Measurements from ENCODE around the gene SYT13.

Gene SYT13

DNA sequence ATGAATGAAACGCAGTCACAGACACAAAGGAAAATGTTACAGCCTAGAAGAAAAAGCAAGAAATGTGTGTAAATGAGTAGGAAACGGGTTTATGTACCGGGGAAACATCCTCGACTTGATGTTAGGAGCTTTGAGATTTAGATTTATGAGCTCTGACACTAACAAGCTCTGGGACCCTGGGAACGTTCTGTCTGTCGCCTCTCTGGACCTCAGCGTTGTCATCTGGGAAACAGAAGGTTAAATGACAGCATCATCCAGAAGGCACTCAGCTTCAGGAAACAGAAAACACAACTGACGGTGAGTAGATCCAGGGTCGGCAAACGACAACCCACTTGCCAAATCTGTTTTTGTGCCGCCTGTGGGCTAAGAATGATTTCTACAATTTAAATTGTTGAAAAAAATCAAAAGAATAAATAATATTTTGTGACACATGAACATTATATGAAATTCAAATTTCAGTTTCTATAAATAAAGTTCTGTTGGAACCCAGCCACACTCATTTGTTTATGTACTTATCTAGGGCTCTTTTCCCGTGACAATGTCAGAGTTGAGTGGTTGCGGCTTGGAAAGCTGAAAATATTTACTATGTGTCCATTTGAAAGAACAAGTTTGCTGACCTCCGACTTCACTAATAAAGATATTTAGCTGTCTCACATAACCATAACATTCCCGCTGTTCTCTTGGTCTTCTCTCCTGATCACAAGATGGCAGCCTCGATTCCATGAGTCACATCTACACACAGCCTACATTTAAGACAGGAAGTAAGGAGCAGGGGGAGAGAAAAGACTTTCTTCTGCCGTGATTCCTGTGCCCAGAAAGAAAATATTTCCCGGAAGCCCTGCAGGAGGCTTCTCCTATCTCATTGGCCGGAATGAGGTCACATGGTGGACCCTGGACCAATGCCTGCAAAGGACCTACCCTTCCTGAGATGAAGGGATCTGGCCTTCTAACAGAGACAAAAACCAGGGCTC is 47.1 kb upstream of the SYT13 start:
- ATAC-seq (ENCODE audit: low read depth) = no peak; the same call in 2 of the 3 replicates
- Histone ChIP-seq H3K27ac (ENCODE audit: poor library complexity, severe bottlenecking) (no peak overlapping the region), H3K4me1 (ENCODE audit: insufficient read depth, poor library complexity, severe bottlenecking) (no peaks in the 10 kb centered on the region), H3K36me3 (ENCODE audit: low read depth) (no peaks in the 10 kb centered on the region), H3K9me3 (ENCODE audit: severe bottlenecking) (no peaks in the 10 kb centered on the region), H3K27me3 (ENCODE audit: insufficient read depth, poor library complexity, severe bottlenecking) (no peaks in the 10 kb centered on the region), H3K4me3 (ENCODE audit: severe bottlenecking) (no peak overlapping the region)
- no peak for DNase-seq (ENCODE audit: low spot score)
- no peak for TF ChIP-seq CTCF (IDR thresholded peaks at IDR 0.05; ENCODE audit: poor library complexity, severe bottlenecking)

DNA sequence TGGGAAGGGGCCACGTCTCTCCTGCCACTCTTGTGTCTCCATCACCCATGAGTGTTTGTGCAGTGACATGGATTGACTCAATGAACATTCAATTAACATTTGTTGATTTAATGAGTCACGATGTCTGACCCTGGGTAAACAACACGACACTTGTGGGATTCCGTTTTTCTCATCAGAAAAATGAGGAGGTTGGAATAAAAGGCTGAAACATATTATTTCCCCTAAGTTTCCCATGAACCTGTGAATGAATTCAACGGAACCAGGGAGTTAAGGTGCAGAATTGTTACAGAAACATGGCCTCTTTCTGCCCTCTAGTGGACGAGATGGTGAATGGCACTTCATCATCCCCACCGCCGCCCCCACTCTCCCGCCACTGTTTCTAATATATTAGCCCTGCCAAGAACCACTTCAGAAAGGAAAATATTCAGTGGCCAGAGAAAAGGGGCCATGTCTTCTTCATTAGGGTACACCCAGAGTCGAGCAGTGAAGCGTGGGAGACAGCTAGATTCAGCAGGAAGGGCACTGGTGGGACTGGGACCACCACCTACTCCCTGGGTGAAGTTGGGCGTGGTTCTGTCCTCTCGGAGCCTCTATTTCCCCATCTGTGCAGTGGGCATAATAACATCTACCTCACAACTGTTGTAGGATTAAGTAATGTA is 46.3 kb upstream of the SYT13 start:
- Histone ChIP-seq H3K36me3 (ENCODE audit: low read depth) (no peaks in the 10 kb centered on the region), H3K4me1 (ENCODE audit: insufficient read depth, poor library complexity, severe bottlenecking) (no peaks in the 10 kb centered on the region), H3K27ac (ENCODE audit: poor library complexity, severe bottlenecking) (no peak overlapping the region), H3K27me3 (ENCODE audit: insufficient read depth, poor library complexity, severe bottlenecking) (no peaks in the 10 kb centered on the region), H3K4me3 (ENCODE audit: severe bottlenecking) (no peak overlapping the region), H3K9me3 (ENCODE audit: severe bottlenecking) (no peaks in the 10 kb centered on the region)
- TF ChIP-seq CTCF (IDR thresholded peaks at IDR 0.05; ENCODE audit: poor library complexity, severe bottlenecking) = peak; percentile 79
- DNase-seq (ENCODE audit: low spot score) (no peak), ATAC-seq (ENCODE audit: low read depth) (peak; percentile 46; the same call in 2 of the 3 replicates)

GRCh38 chr11:45331839-45332238 is 45.7 kb upstream of the SYT13 start:
- TF ChIP-seq CTCF (IDR thresholded peaks at IDR 0.05; ENCODE audit: poor library complexity, severe bottlenecking) = no peak
- no peak for DNase-seq (ENCODE audit: low spot score)

GRCh38 chr11:45328726-45329125 is 42.6 kb upstream of the SYT13 start:
- no peaks in the 10 kb centered on the region for H3K9me3 ChIP-seq (ENCODE audit: severe bottlenecking)
- no peak overlapping the region for H3K27ac ChIP-seq (ENCODE audit: poor library complexity, severe bottlenecking)
- ATAC-seq (ENCODE audit: low read depth) (no peak), DNase-seq (ENCODE audit: low spot score) (no peak)
- H3K36me3 ChIP-seq (ENCODE audit: low read depth) = no peaks in the 10 kb centered on the region
- no peaks in the 10 kb centered on the region for H3K4me1 ChIP-seq (ENCODE audit: insufficient read depth, poor library complexity, severe bottlenecking)
- no peak overlapping the region for H3K4me3 ChIP-seq (ENCODE audit: severe bottlenecking)
- H3K27me3 ChIP-seq (ENCODE audit: insufficient read depth, poor library complexity, severe bottlenecking) = peaks cover 14% of the 10 kb centered on the region
- no peak for TF ChIP-seq CTCF (IDR thresholded peaks at IDR 0.05; ENCODE audit: poor library complexity, severe bottlenecking)

More at GRCh38 chr11:45331839-45332238, 45.7 kb upstream of the SYT13 start:
- Histone ChIP-seq H3K27me3 (ENCODE audit: insufficient read depth, poor library complexity, severe bottlenecking) (no peaks in the 10 kb centered on the region), H3K4me3 (ENCODE audit: severe bottlenecking) (no peak overlapping the region), H3K4me1 (ENCODE audit: insufficient read depth, poor library complexity, severe bottlenecking) (no peaks in the 10 kb centered on the region), H3K36me3 (ENCODE audit: low read depth) (no peaks in the 10 kb centered on the region), H3K27ac (ENCODE audit: poor library complexity, severe bottlenecking) (no peak overlapping the region), H3K9me3 (ENCODE audit: severe bottlenecking) (no peaks in the 10 kb centered on the region)
- ATAC-seq (ENCODE audit: low read depth) = no peak

All from RWPE2 (cell line).